ENCODE measurements around the gene MSLN. TPM values are rescaled to one million over a fixed set of nuclear protein-coding genes. Genes with fewer than 3 reads are reported as not detected.
A peak's percentile ranks its signal among the peaks of the same experiment; 100 is the strongest.

The MSLN gene
- total RNA-seq, 2 experiments from 2014 or later: not detected

DNA sequence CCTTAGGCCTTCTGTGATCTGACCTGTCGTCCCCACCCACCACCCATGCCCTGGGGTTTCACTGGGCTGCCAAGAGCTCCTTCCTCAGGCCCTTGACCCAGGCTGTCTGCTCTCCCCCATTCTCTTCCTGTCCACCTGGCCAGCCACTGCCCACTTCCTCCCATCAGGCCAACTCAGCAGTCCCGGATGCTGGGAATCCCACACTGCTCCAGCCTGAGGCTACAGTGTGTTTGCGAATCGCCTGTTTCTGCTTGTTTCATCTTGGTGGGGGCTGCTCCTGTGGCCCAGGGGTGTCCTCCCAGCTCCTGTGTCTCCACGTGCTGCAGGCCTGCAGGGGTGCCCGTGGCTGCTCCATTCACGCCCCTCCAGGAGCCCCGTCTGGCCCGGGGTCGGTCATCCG is 46.5 kb upstream of the MSLN start:
- peaks cover 16% of the 10 kb centered on the region for H3K4me1 Mint-ChIP-seq (ENCODE audit: low read depth)
- no peak overlapping the region for H3K4me3 Mint-ChIP-seq
- POLR2A ChIA-PET: interaction anchor here (1.5 to 3.9 kb wide), 2 partner anchors 12 to 19 kb away, joined by 3 to 37 read pairs; partner anchors contain the start of genes CCDC78 and HAGHL
- ATAC-seq: no peak
- intact Hi-C loops (cut with micrococcal nuclease): no loop called here
- CTCF ChIA-PET: interaction anchor here (2.9 to 11.9 kb wide), 3 partner anchors 11 to 72 kb away, joined by 13 to 207 read pairs (median 149); partner anchors contain the start of genes ANTKMT, CCDC78, CHTF18 and HAGHL
- no peak for DNase-seq
- no peaks in the 10 kb centered on the region for H3K9me3 Mint-ChIP-seq
- H3K27ac Mint-ChIP-seq: no peak overlapping the region
- peaks cover 17% of the 10 kb centered on the region for H3K27me3 Mint-ChIP-seq
- TF ChIP-seq, protein P1, sequence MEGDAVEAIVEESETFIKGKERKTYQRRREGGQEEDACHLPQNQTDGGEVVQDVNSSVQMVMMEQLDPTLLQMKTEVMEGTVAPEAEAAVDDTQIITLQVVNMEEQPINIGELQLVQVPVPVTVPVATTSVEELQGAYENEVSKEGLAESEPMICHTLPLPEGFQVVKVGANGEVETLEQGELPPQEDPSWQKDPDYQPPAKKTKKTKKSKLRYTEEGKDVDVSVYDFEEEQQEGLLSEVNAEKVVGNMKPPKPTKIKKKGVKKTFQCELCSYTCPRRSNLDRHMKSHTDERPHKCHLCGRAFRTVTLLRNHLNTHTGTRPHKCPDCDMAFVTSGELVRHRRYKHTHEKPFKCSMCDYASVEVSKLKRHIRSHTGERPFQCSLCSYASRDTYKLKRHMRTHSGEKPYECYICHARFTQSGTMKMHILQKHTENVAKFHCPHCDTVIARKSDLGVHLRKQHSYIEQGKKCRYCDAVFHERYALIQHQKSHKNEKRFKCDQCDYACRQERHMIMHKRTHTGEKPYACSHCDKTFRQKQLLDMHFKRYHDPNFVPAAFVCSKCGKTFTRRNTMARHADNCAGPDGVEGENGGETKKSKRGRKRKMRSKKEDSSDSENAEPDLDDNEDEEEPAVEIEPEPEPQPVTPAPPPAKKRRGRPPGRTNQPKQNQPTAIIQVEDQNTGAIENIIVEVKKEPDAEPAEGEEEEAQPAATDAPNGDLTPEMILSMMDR (IDR thresholded peaks at IDR 0.05): no peak
- H3K36me3 Mint-ChIP-seq (ENCODE audit: low read depth): no peaks in the 10 kb centered on the region

DNA sequence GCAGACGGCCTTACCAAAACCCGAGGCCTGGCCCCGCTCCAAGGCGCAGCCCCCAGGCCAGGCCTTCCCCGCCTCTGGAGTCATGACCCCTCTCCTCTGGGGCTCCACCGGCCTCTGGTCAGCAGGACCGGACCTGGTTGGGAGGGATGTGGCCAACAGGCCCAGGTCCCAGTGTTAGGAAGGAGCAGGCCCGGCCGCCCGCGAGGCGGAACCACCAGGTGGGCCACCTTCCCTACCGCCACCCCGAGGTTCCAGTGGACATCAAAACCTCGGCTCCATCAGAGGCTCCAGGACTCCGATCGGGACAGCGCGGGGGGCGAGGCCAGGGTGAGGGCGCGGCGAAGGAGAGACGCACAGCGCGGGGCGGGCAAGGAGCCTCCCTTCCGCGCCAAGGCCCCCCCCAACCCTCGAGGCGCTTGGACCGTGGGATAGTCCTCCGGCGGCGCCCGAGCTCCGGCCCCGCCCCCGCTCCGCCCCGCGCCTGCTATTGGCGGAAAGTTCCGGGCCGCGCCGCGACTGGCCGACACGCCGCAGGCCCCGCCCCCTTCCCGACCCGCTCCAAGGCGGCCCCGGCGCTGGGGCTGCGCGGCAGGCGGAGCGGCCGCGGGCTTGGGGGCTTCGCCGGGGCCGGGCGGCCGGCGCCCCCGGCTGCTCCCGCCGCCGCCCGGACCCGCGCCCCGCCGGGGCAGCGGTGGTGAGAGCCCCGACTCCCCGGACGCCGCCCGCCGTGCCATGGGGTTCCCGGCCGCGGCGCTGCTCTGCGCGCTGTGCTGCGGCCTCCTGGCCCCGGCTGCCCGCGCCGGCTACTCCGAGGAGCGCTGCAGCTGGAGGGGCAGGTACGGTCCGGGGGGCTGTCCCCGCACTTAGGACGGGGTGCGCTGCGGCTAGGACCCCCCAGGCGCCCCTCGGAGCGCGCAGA is 45.7 kb upstream of the MSLN start, which contains the start of gene METRN:
Gene METRN (plus strand): TSS at position 561 of the 919 bp plus-strand sequence. CDS start 172 bp downstream, at position 733.
- intact Hi-C loops (cut with micrococcal nuclease): no loop called here

GRCh38 chr16:715477-716199 is 44.9 kb upstream of the MSLN start:
- no peak overlapping the region for H3K27ac Mint-ChIP-seq
- TF ChIP-seq, protein P1 (IDR thresholded peaks at IDR 0.05): peak; percentile 40
- H3K27me3 Mint-ChIP-seq: peaks cover 10% of the 10 kb centered on the region
- POLR2A ChIA-PET: interaction anchor here (1.1 to 3.9 kb wide), 9 partner anchors 11 to 70 kb away, joined by 3 to 37 read pairs (median 5); partner anchors contain the start of genes CCDC78, HAGHL and STUB1
- H3K4me1 Mint-ChIP-seq (ENCODE audit: low read depth): peaks cover 27% of the 10 kb centered on the region
- intact Hi-C loops (cut with micrococcal nuclease): no loop called here
- peak overlapping the region; percentile 80 for H3K4me3 Mint-ChIP-seq
- CTCF ChIA-PET: interaction anchor here (0.8 to 11.9 kb wide), 10 partner anchors 8 to 70 kb away, joined by 3 to 207 read pairs (median 3); partner anchors contain the start of genes ANTKMT, CCDC78, CHTF18 and CIAO3
- H3K36me3 Mint-ChIP-seq (ENCODE audit: low read depth): no peaks in the 10 kb centered on the region
- no peak for DNase-seq
- peak; percentile 10 for ATAC-seq
- H3K9me3 Mint-ChIP-seq: no peaks in the 10 kb centered on the region

More for the DNA sequence above, 45.7 kb upstream of the MSLN start, which contains the start of gene METRN:
- Mint-ChIP-seq H3K36me3 (ENCODE audit: low read depth) (no peaks in the 10 kb centered on the region), H3K4me3 (peak within 1 kb of the TSS; percentile 80), H3K27me3 (peaks cover 12% of the 10 kb centered on the region), H3K4me1 (ENCODE audit: low read depth) (peaks cover 21% of the 10 kb centered on the region), H3K9me3 (no peaks in the 10 kb centered on the region), H3K27ac (no peak within 1 kb of the TSS)
- POLR2A ChIA-PET: interaction anchor here (1.1 to 3.9 kb wide), 5 partner anchors 11 to 71 kb away, joined by 3 to 37 read pairs (median 4); partner anchors contain the start of genes CCDC78 and HAGHL
- ATAC-seq (peak; percentile 87), DNase-seq (peak; percentile 94)
- TF ChIP-seq, protein P1 (IDR thresholded peaks at IDR 0.05): no peak
- CTCF ChIA-PET: interaction anchor here (0.9 to 11.9 kb wide), 7 partner anchors 11 to 71 kb away, joined by 3 to 207 read pairs (median 3); partner anchors contain the start of genes ANTKMT, CCDC78, CHTF18 and CIAO3

DNA sequence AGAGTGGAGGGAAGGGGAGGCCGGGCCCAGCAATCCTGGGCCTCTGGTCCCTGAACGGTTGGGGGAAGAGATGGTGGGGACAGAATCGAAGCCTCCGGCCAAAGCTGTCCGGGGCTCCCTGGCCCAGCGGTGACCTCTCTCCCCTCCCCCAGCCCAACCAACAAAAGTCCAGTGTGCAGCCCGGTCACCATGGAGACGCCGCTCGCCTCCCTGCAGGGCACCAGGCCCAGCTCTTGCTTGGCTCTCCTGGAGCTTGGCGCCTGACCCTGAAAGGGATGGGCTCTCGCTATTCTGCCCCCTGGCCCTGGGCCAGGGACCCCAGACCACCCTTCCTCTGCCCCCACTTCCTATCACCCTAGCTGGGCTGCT is 44.4 kb upstream of the MSLN start:
- intact Hi-C loops (cut with micrococcal nuclease): no loop called here
- CTCF ChIA-PET: interaction anchor here (0.8 to 11.9 kb wide), 7 partner anchors 9 to 69 kb away, joined by 3 to 207 read pairs (median 3); partner anchors contain the start of genes ANTKMT, CCDC78, CHTF18 and HAGHL
- peak overlapping the region; percentile 80 for H3K4me3 Mint-ChIP-seq
- DNase-seq (no peak), ATAC-seq (no peak)
- TF ChIP-seq, protein P1 (IDR thresholded peaks at IDR 0.05): no peak
- POLR2A ChIA-PET: interaction anchor here (1.1 to 3.9 kb wide), 9 partner anchors 10 to 69 kb away, joined by 3 to 37 read pairs (median 5); partner anchors contain the start of genes CCDC78, HAGHL and STUB1
- H3K36me3 Mint-ChIP-seq (ENCODE audit: low read depth): no peaks in the 10 kb centered on the region
- H3K9me3 Mint-ChIP-seq: no peaks in the 10 kb centered on the region
- peaks cover 27% of the 10 kb centered on the region for H3K4me1 Mint-ChIP-seq (ENCODE audit: low read depth)
- peaks cover 10% of the 10 kb centered on the region for H3K27me3 Mint-ChIP-seq
- no peak overlapping the region for H3K27ac Mint-ChIP-seq
